ENCODE data around the gene MYO1E. TPM values are rescaled to one million over a fixed set of nuclear protein-coding genes. Genes with fewer than 3 reads are reported as not detected.

MYO1E gene
- polyA plus RNA-seq, 1 donor from 2014 or later: 0.38 TPM

Small RNA genes lying within 50 kb of the gene (small RNA-seq; reads per million reads assigned to genes)
- gene MIR2116: 0 to 0.46 (median 0) reads per million in 3 experiments
- gene RF00019: 0 to 1.2 (median 0) reads per million in 3 experiments
- 0 to 1.7 (median 0.03) reads per million in 3 experiments for gene RNU4-80P
- 0 reads per million in 3 experiments for gene RNU6-212P

Other genes starting within 250 kb of the MYO1E start
- not detected in 2 replicates for gene LDHAL6B, start 166.0 kb downstream of the MYO1E start, polyA plus RNA-seq
- 4.5 and 5.0 TPM in 2 replicates for gene FAM81A, start 65.3 kb upstream of the MYO1E start, polyA plus RNA-seq
- gene GCNT3, start 238.9 kb upstream of the MYO1E start, polyA plus RNA-seq: 0.81 and 1.7 TPM in 2 replicates